Activated B cell treated with CpG ODN at 0.5 μM for 24 hours (primary cell): Measurements from ENCODE around the gene DYNLT3. TPM values are rescaled to one million over a fixed set of nuclear protein-coding genes. Genes with fewer than 3 reads are reported as not detected.
A peak's percentile ranks its signal among the peaks of the same experiment; 100 is the strongest.

Experiments used
- ATAC-seq: fragments of 200-7000 bp; cut with Tn5 transposase; one replicate; pipeline ENCODE4 v1.10.0; 2021; ENCODE audit warnings: low read depth, mild to moderate bottlenecking, moderate library complexity
- CTCF ChIA-PET: fragments of 350-600 bp; sonication (Branson Sonifier 250); formaldehyde crosslinking; loops from one replicate; lab custom pipeline; 2021; ENCODE audit warnings: antibody characterized with exemption; lab: Charles Lee
- POLR2A ChIA-PET: fragments of 350-600 bp; sonication (Branson Sonifier 250); formaldehyde crosslinking; loops from one replicate; lab custom pipeline; 2021; ENCODE audit warnings: antibody characterized with exemption; lab: Charles Lee
- DNase-seq: peaks from one replicate; pipeline ENCODE4 v3.0.0; 2022
- H3K27ac Mint-ChIP-seq: one replicate; pipeline ENCODE4 v1.8.0; 2020; ENCODE audit warnings: mixed read lengths
- H3K27me3 Mint-ChIP-seq: one replicate; pipeline ENCODE4 v1.8.0; 2021; ENCODE audit warnings: mixed read lengths
- H3K36me3 Mint-ChIP-seq: one replicate; pipeline ENCODE4 v1.8.0; 2021; ENCODE audit warnings: low read depth, mixed read lengths
- H3K4me1 Mint-ChIP-seq: one replicate; pipeline ENCODE4 v1.8.0; 2021; ENCODE audit warnings: mixed read lengths
- H3K4me3 Mint-ChIP-seq: one replicate; pipeline ENCODE4 v1.8.0; 2020; ENCODE audit warnings: mild to moderate bottlenecking, mixed read lengths
- H3K9me3 Mint-ChIP-seq: one replicate; pipeline ENCODE4 v1.8.0; 2020; ENCODE audit warnings: mixed read lengths
- intact Hi-C: fragments of 100-400 bp; cut with micrococcal nuclease; formaldehyde crosslinking; loops from one replicate; pipeline ENCODE4 v1.15.1; 2024
- total RNA-seq: library from RNA; stranded (reverse); gene quantifications from 2 replicates; pipeline ENCODE4 v1.2.3, GENCODE V29; 2022
- TF ChIP-seq, protein P1 (sequence below): fragments of 200-600 bp; IDR thresholded peaks from one replicate; pipeline ENCODE4 v1.8.0; 2022; ENCODE audit warnings: antibody characterized with exemption, mild to moderate bottlenecking

The DYNLT3 gene
- total RNA-seq, 1 donor from 2014 or later: 19.1 TPM

DNA sequence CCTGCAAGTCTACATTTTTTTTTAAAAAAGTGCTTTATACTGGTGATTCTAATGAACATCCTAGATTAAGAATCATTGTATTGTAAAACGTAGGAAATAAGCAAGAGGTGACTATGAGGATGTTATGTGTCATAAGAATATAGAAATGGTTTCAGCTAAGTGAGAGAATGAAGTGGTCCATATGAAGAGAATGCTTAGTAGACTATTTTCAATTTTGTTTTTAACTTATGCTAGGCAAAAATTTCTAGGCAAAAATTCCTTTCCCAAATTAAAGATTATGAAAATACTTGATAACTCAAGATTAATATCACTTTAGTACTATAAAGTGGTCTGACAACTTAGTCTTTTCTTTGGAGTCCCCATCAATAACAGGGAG is 825 bp downstream of the DYNLT3 start:
- DNase-seq: no peak
- no peak for ATAC-seq
- H3K4me3 Mint-ChIP-seq: peak overlapping the region; percentile 81
- H3K27me3 Mint-ChIP-seq: no peaks in the 10 kb centered on the region
- intact Hi-C loops: loop anchor here (2.0 to 10.0 kb wide), 2 partner anchors 22 to 162 kb away; partner anchors contain the start of gene XK
- ChIA-PET POLR2A (interaction anchor here (1.1 kb wide), 1 partner anchor 22 kb away, joined by 3 read pairs; no protein-coding TSS in a partner anchor), CTCF (no interaction called here)
- peak overlapping the region; percentile 63 for H3K27ac Mint-ChIP-seq
- H3K9me3 Mint-ChIP-seq: no peaks in the 10 kb centered on the region
- peaks cover 6% of the 10 kb centered on the region for H3K36me3 Mint-ChIP-seq
- H3K4me1 Mint-ChIP-seq: peaks cover 20% of the 10 kb centered on the region
- TF ChIP-seq, protein P1, sequence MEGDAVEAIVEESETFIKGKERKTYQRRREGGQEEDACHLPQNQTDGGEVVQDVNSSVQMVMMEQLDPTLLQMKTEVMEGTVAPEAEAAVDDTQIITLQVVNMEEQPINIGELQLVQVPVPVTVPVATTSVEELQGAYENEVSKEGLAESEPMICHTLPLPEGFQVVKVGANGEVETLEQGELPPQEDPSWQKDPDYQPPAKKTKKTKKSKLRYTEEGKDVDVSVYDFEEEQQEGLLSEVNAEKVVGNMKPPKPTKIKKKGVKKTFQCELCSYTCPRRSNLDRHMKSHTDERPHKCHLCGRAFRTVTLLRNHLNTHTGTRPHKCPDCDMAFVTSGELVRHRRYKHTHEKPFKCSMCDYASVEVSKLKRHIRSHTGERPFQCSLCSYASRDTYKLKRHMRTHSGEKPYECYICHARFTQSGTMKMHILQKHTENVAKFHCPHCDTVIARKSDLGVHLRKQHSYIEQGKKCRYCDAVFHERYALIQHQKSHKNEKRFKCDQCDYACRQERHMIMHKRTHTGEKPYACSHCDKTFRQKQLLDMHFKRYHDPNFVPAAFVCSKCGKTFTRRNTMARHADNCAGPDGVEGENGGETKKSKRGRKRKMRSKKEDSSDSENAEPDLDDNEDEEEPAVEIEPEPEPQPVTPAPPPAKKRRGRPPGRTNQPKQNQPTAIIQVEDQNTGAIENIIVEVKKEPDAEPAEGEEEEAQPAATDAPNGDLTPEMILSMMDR: no peak

DNA sequence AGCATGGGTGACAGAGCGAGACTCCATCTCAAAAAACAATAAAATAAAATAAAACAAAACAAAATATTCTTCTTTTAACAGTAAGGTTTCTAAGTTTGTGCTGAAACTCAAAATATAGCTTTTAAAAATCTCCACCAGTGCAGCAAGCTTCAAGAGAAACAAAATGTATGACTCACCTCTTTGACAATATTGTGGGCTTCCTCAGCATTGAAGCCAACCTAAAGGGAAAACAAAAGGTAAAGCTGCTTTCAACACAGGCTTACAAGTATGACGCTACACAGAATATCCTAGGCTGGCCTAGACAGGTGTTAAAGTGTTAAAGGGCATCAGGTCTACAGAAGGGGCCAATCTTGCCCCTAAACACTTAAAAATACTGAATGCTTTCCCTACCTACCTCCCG is 1.2 kb downstream of the DYNLT3 start:
- peaks cover 8% of the 10 kb centered on the region for H3K36me3 Mint-ChIP-seq
- H3K27ac Mint-ChIP-seq: peak overlapping the region; percentile 63
- TF ChIP-seq, protein P1: no peak
- H3K9me3 Mint-ChIP-seq: no peaks in the 10 kb centered on the region
- H3K27me3 Mint-ChIP-seq: no peaks in the 10 kb centered on the region
- H3K4me1 Mint-ChIP-seq: peaks cover 20% of the 10 kb centered on the region
- no peak for DNase-seq
- CTCF ChIA-PET: no interaction called here
- H3K4me3 Mint-ChIP-seq: peak overlapping the region; percentile 81
- POLR2A ChIA-PET: interaction anchor here (0.6 to 1.1 kb wide), 2 partner anchors 22 to 28 kb away, joined by 3 read pairs; no protein-coding TSS in a partner anchor
- ATAC-seq: no peak
- intact Hi-C loops: loop anchor here (2.0 to 10.0 kb wide), 2 partner anchors 21 to 161 kb away; partner anchors contain the start of gene XK

DNA sequence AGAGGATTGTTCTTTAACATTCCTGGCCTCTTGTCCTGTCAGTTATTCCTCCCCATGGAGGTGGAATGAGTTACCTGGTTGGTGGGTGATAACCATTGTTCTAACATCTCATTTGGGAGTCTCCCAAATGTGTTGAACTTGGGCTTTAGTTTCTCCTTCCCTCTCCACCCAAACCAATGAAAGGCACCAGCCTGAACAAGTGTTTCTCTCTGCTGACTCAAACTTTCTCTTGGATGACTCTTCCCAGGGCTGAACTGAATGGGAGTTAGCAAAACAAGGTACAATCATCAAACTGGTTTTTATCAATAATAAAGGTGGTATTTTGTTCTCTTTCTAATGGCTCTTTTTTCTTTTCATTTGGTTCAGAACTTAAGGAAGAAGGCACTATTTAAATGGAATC is 2.7 kb downstream of the DYNLT3 start:
- peaks cover 20% of the 10 kb centered on the region for H3K4me1 Mint-ChIP-seq
- DNase-seq (no peak), ATAC-seq (no peak)
- TF ChIP-seq, protein P1: no peak
- H3K9me3 Mint-ChIP-seq: no peaks in the 10 kb centered on the region
- ChIA-PET CTCF (no interaction called here), POLR2A (no interaction called here)
- H3K27ac Mint-ChIP-seq: no peak overlapping the region
- no peaks in the 10 kb centered on the region for H3K27me3 Mint-ChIP-seq
- no peak overlapping the region for H3K4me3 Mint-ChIP-seq
- peaks cover 15% of the 10 kb centered on the region for H3K36me3 Mint-ChIP-seq
- intact Hi-C loops: loop anchor here (10.0 kb wide), 1 partner anchor 160 kb away; the partner anchor contains the start of gene XK

DNA sequence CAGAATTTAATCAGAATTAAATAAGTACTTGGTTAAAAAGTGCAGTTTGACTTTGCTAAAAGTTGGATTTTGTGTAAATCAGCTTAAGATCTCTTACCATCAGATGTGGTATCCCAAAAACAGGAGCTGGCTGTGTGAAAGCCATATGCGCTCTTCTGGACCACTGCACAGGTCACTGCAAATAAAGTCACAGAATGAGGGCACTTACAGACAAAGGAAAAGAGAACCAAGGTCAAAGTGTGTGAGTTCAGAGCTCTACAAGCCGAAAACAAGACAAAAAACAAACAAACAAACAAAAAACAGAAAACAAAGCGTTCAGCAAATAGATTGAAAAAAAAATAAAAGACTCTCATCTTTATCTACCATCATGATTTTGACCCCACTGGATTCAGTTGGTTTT is 6.4 kb downstream of the DYNLT3 start:
- ChIA-PET CTCF (interaction anchor here (1.7 kb wide), 1 partner anchor 16 kb away, joined by 4 read pairs; no protein-coding TSS in a partner anchor), POLR2A (no interaction called here)
- Mint-ChIP-seq H3K27me3 (no peaks in the 10 kb centered on the region), H3K4me3 (no peak overlapping the region), H3K27ac (no peak overlapping the region), H3K36me3 (peaks cover 24% of the 10 kb centered on the region), H3K4me1 (peaks cover 8% of the 10 kb centered on the region), H3K9me3 (no peaks in the 10 kb centered on the region)
- intact Hi-C loops: loop anchor here (10.0 kb wide), 1 partner anchor 156 kb away; the partner anchor contains the start of gene XK
- DNase-seq (no peak), ATAC-seq (no peak)
- TF ChIP-seq, protein P1: no peak

DNA sequence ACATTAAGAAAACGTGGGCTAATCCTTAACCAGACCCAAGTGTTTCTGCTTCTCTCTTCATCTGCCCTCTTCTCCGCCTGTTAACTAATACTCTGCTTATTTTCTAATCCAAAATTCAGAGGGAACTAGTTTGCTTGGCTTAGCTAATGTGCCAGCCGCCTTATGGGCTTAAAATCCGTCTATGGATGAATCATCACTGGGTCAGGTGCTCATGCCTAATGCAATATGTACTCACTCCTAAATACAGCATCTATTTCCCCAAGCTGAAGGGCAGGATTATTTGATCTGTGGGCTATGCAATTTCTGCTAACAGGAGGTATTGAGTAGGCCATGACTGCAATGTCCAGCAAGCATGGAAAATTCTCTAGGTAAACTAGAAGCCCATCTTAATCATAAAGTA is 12.4 kb downstream of the DYNLT3 start:
- ChIA-PET POLR2A (no interaction called here), CTCF (no interaction called here)
- H3K4me1 Mint-ChIP-seq: no peaks in the 10 kb centered on the region
- DNase-seq (no peak), ATAC-seq (no peak)
- TF ChIP-seq, protein P1: no peak
- no peaks in the 10 kb centered on the region for H3K9me3 Mint-ChIP-seq
- H3K36me3 Mint-ChIP-seq: peaks cover 10% of the 10 kb centered on the region
- H3K27ac Mint-ChIP-seq: no peak overlapping the region
- no peaks in the 10 kb centered on the region for H3K27me3 Mint-ChIP-seq
- H3K4me3 Mint-ChIP-seq: no peak overlapping the region
- intact Hi-C loops: no loop called here
